LNCaP clone FGC (cell line): ENCODE measurements around the gene TPM2.

ENCODE experiments used
- DNase-seq: peaks from one replicate; pipeline ENCODE4 v3.0.0-alpha.2; 2011; ENCODE audit warnings: low read depth
- H3K4me3 ChIP-seq: 2 replicates; pipeline ENCODE4 v1.5.1; 2011; ENCODE audit warnings: mild to moderate bottlenecking, low read depth, low read length, control low read depth
- TF ChIP-seq, protein P1 (sequence below): IDR thresholded peaks from 2 replicates; pipeline ENCODE4 v1.5.1; 2012; ENCODE audit warnings: mild to moderate bottlenecking; ENCODE audit not compliant: control insufficient read depth, insufficient read depth; ENCODE audit errors: extremely low read depth

Gene TPM2

DNA sequence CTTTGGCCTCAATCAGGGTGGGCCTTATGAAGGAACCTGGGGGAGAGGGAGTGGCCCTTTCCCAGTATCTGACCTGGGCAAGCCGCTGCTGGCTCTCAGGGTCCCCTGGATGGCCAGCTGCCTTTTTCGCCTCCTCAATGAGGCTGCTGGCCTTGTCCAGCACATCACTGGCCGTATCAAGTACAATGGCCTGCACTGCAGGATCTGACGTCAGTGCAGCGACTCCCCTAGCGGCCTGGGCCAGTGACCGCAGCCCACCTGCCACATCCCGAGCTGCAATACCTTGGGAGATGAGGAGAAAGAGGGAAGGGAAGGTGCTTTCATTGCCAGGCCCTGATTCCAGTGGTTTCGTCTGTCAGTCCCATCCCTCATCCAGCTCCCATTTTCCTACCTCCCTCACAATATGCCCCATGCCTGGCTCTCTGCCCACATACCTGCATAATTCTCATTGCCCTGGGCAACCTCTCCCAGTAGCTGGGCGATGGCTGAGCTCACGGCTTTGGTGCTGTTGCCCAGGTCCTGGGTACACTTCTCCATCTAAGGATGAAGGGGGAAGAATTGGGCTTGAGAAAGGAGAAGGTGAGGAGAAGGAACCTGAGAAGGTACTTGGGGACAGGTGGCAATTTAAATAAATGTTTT is 23.2 kb upstream of the TPM2 start:
- no peak for DNase-seq
- no peak overlapping the region for H3K4me3 ChIP-seq
- TF ChIP-seq, protein P1, sequence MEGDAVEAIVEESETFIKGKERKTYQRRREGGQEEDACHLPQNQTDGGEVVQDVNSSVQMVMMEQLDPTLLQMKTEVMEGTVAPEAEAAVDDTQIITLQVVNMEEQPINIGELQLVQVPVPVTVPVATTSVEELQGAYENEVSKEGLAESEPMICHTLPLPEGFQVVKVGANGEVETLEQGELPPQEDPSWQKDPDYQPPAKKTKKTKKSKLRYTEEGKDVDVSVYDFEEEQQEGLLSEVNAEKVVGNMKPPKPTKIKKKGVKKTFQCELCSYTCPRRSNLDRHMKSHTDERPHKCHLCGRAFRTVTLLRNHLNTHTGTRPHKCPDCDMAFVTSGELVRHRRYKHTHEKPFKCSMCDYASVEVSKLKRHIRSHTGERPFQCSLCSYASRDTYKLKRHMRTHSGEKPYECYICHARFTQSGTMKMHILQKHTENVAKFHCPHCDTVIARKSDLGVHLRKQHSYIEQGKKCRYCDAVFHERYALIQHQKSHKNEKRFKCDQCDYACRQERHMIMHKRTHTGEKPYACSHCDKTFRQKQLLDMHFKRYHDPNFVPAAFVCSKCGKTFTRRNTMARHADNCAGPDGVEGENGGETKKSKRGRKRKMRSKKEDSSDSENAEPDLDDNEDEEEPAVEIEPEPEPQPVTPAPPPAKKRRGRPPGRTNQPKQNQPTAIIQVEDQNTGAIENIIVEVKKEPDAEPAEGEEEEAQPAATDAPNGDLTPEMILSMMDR, result no peak

GRCh38 chr9:35711501-35712428 is 22.0 kb upstream of the TPM2 start:
- H3K4me3 ChIP-seq, result no peak overlapping the region
- no peak for DNase-seq
- TF ChIP-seq, protein P1, result no peak

- no peak overlapping the region for H3K4me3 ChIP-seq
- TF ChIP-seq, protein P1, result no peak
- no peak for DNase-seq
Measured at GRCh38 chr9:35710818-35711500, 21.2 kb upstream of the TPM2 start.

DNA sequence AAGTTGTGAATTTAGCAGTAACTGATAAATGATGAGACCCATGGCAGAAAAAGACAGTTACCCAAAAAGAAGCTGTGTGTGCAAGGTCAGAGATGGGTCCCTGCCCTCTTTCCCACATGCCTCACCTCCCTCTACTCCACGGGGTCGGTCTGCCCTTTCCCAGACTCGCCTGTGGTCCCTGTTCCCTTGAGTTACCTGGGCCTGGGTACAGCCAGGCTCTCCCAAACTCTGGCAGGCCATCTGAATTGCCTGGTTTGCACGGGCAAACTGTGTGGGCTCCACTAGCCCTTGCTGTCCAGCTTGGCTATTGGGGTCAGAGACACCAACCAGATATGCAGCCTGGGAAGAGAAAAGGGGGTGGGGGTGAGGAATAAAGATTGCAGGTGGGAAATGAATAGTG is 18.4 kb upstream of the TPM2 start:
- TF ChIP-seq, protein P1, result no peak
- no peak for DNase-seq
- H3K4me3 ChIP-seq, result no peak overlapping the region

DNA sequence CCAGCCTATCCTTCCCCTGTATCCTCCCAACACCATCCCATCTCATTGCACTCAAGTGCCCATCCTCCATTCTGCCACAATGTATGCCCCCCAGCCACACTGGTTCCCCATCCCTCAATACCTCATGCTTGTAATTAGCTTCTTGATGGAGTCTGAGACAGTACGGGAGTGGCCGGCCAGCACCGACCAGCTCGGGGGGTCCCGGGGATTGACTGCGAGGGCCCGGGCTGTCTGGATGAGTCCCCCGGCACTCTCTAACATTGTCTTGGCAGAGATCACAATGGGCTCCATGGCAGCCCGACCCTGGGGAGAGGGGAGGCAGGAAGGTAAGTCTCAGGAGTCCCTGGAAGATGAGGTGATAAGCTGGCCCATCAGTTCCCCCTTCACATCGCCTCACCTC is 17.2 kb upstream of the TPM2 start:
- no peak for DNase-seq
- TF ChIP-seq, protein P1, result no peak
- H3K4me3 ChIP-seq, result no peak overlapping the region

- TF ChIP-seq, protein P1, result no peak
- no peak overlapping the region for H3K4me3 ChIP-seq
- no peak for DNase-seq
Measured at GRCh38 chr9:35705836-35706430, 16.2 kb upstream of the TPM2 start.
